ENCODE data around the gene TPP2.

DNA sequence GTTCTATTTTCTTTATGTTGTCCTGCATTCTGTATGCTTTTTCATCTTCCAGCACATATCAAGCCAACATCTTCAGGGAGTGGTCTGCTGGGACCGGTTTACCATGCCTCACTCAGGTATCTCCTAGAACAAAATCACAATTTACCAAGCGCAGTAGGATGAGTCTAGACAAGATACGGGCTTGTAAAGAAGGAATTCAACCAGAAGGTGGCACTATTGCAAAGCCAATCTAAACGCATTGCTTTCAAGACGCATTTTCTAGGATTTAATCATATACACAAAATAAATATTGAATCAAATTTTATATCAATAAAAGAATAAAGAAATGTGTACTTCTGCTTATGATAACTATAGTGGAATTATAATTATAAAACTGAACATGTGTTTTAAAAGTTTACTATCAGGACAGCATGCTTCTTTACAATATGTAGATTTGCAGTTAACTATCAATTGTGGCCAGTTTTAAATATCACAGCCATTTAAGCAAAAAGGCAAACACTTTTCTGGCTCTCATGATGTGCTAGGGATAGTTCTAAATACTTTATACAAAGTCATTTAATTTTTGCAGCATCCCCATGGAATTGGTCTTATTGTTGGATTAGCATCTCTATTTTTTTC, 16.1 kb upstream of the TPP2 start:
- TF ChIP-seq POLR2A (IDR thresholded peaks at IDR 0.05), result no peak
- TF ChIP-seq, protein P1, sequence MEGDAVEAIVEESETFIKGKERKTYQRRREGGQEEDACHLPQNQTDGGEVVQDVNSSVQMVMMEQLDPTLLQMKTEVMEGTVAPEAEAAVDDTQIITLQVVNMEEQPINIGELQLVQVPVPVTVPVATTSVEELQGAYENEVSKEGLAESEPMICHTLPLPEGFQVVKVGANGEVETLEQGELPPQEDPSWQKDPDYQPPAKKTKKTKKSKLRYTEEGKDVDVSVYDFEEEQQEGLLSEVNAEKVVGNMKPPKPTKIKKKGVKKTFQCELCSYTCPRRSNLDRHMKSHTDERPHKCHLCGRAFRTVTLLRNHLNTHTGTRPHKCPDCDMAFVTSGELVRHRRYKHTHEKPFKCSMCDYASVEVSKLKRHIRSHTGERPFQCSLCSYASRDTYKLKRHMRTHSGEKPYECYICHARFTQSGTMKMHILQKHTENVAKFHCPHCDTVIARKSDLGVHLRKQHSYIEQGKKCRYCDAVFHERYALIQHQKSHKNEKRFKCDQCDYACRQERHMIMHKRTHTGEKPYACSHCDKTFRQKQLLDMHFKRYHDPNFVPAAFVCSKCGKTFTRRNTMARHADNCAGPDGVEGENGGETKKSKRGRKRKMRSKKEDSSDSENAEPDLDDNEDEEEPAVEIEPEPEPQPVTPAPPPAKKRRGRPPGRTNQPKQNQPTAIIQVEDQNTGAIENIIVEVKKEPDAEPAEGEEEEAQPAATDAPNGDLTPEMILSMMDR (IDR thresholded peaks at IDR 0.05), result no peak
